22Rv1 (cell line): Measurements from ENCODE around the gene RIMS4.

ENCODE experiments used
- CTCF ChIP-seq: fragments of 450-650 bp; IDR thresholded peaks from 2 replicates; pipeline ENCODE4 v1.5.1; 2017; ENCODE audit warnings: mild to moderate bottlenecking
- ZFX ChIP-seq: fragments of 450-650 bp; IDR thresholded peaks from 2 replicates; pipeline ENCODE4 v1.6.1; 2017; ENCODE audit warnings: antibody characterized with exemption, borderline replicate concordance

GRCh38 chr20:44799691-44800090, 10.7 kb downstream of the RIMS4 start:
- TF ChIP-seq CTCF (no peak), ZFX (no peak)
